Measurements from ENCODE around the gene AMZ1.

DNA sequence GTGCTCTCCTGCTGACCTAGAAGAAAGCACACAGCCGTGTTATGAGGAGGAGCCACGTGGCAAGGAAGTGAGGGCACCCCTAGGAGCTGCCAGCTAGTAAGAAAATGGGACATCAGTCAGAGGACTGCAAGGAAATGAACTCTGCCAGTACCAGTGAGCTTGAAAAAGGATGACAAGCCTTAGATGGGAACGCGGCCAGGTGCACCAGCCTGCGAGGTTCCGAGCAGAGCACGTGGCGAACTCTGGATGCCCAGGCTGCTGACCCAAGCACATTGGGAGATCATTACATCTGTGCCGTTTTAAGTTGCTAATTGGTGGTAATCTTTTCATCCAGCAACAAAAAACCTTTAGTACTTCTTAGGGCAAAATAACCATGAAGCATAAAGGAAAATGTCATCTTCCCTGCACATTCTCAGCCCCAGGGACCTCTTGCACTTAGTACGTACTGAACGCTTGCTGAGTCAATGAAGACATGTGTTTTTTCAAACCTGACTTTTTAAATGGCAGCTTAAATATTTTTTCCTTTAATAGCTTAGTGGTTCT is 69.4 kb downstream of the AMZ1 start:
- TF ChIP-seq, protein P1, sequence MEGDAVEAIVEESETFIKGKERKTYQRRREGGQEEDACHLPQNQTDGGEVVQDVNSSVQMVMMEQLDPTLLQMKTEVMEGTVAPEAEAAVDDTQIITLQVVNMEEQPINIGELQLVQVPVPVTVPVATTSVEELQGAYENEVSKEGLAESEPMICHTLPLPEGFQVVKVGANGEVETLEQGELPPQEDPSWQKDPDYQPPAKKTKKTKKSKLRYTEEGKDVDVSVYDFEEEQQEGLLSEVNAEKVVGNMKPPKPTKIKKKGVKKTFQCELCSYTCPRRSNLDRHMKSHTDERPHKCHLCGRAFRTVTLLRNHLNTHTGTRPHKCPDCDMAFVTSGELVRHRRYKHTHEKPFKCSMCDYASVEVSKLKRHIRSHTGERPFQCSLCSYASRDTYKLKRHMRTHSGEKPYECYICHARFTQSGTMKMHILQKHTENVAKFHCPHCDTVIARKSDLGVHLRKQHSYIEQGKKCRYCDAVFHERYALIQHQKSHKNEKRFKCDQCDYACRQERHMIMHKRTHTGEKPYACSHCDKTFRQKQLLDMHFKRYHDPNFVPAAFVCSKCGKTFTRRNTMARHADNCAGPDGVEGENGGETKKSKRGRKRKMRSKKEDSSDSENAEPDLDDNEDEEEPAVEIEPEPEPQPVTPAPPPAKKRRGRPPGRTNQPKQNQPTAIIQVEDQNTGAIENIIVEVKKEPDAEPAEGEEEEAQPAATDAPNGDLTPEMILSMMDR (IDR thresholded peaks at IDR 0.05; ENCODE audit: low read depth, low read length): no peak
- no peak for TF ChIP-seq EZH2phosphoT487 (IDR thresholded peaks at IDR 0.05; ENCODE audit: low read depth)
